HepG2 (cell line): ENCODE results near the gene TXNDC11. TPM values are rescaled to one million over a fixed set of nuclear protein-coding genes. Genes with fewer than 3 reads are reported as not detected.
A peak's percentile ranks its signal among the peaks of the same experiment; 100 is the strongest.

ENCODE experiments used
- ARID4A ChIP-seq: sonication (generic); formaldehyde crosslinking; IDR thresholded peaks from 2 replicates; pipeline ENCODE4 v1.5.0; 2020; ENCODE audit warnings: mild to moderate bottlenecking, missing genetic modification reagents, borderline replicate concordance
- BATF2 ChIP-seq: sonication (generic); formaldehyde crosslinking; IDR thresholded peaks from 2 replicates; pipeline ENCODE4 v1.8.0; 2022; ENCODE audit warnings: mild to moderate bottlenecking, missing genetic modification reagents, moderate library complexity
- CEBPG ChIP-seq: IDR thresholded peaks from 2 replicates; pipeline ENCODE4 v1.6.1; 2016
- ETS1 ChIP-seq: sonication (generic); formaldehyde crosslinking; IDR thresholded peaks from 2 replicates; pipeline ENCODE4 v1.4.0; 2020; ENCODE audit warnings: missing genetic modification reagents
- FOSL1 ChIP-seq: sonication (generic); formaldehyde crosslinking; IDR thresholded peaks from 2 replicates; pipeline ENCODE4 v1.9.0; 2021; ENCODE audit warnings: missing genetic modification reagents, borderline replicate concordance
- GTF2F1 ChIP-seq: fragments of 150-350 bp; IDR thresholded peaks from 2 replicates; pipeline ENCODE4 v1.6.1; 2014; ENCODE audit warnings: low read length
- NR1H2 ChIP-seq: sonication (generic); formaldehyde crosslinking; IDR thresholded peaks from 2 replicates; pipeline ENCODE4 v1.8.1; 2022; ENCODE audit warnings: low read depth, missing genetic modification reagents, borderline replicate concordance
- PCBP1 ChIP-seq: fragments of 200-400 bp; formaldehyde crosslinking; IDR thresholded peaks from 2 replicates; pipeline ENCODE4 v1.6.1; 2017; ENCODE audit warnings: mild to moderate bottlenecking, low read depth, low read length, borderline replicate concordance
- SCMH1 ChIP-seq: sonication (generic); formaldehyde crosslinking; IDR thresholded peaks from 2 replicates; pipeline ENCODE4 v1.9.0; 2021; ENCODE audit warnings: missing genetic modification reagents, mild to moderate bottlenecking, borderline replicate concordance
- THAP8 ChIP-seq: sonication (generic); formaldehyde crosslinking; IDR thresholded peaks from 2 replicates; pipeline ENCODE4 v1.5.1; 2020; ENCODE audit warnings: missing genetic modification reagents, mild to moderate bottlenecking, borderline replicate concordance
- YEATS4 ChIP-seq: sonication (generic); formaldehyde crosslinking; IDR thresholded peaks from 2 replicates; pipeline ENCODE4 v1.4.0; 2020; ENCODE audit warnings: missing genetic modification reagents, borderline replicate concordance
- ZBTB43 ChIP-seq: sonication (generic); formaldehyde crosslinking; conservative IDR thresholded peaks from 2 replicates; pipeline ENCODE4 v1.4.0; 2020; ENCODE audit warnings: missing genetic modification reagents
- ZNF275 ChIP-seq: sonication (generic); formaldehyde crosslinking; IDR thresholded peaks from 2 replicates; pipeline ENCODE4 v1.8.0; 2022; ENCODE audit warnings: missing genetic modification reagents, mild to moderate bottlenecking, inconsistent platforms, borderline replicate concordance
- ZNF335 ChIP-seq: sonication (generic); formaldehyde crosslinking; IDR thresholded peaks from 2 replicates; pipeline ENCODE4 v1.4.0; 2020; ENCODE audit warnings: missing genetic modification reagents
- ZNF879 ChIP-seq: sonication (generic); formaldehyde crosslinking; IDR thresholded peaks from 2 replicates; pipeline ENCODE4 v1.8.1; 2023; ENCODE audit warnings: missing genetic modification reagents
- polyA plus RNA-seq, 8 experiments: library from polyadenylated mRNA; depleted of rRNA in 3 of 8; stranded (reverse) in 7 of 8; unstranded in 1 of 8; fragments of >200 nt; fragmentation: Illumina TruSeq in 4 of 8; extraction: Trizol in 4 of 8; gene quantifications; 2 replicates each; pipeline versions ENCODE4 v1.2.1 to v1.2.3, GENCODE V29; 2011 to 2016; ENCODE audit warnings: low read depth in 4 of 8, missing spikeins in 1 of 8, mixed read lengths in 1 of 8; ENCODE audit not compliant: insufficient read depth in 1 of 8
- total RNA-seq, 5 experiments: library from RNA; depleted of rRNA; stranded (reverse); fragments of >200 nt; fragmentation: Illumina TruSeq; extraction: Trizol; gene quantifications; 2 replicates each; pipeline ENCODE4 v1.2.3, GENCODE V29; 2016; ENCODE audit warnings: low read depth in 1 of 5

TXNDC11 gene
- total and polyA plus RNA-seq, 2 of the 13 experiments (the other 11 are each of a cell fraction or from before 2014, with no cell fraction given): 74.9 to 123 TPM

GRCh38 chr16:11639925-11640899 lies 102.4 kb downstream of the TXNDC11 start (continued):
- peak; percentile 37; the same call in 1 of the 2 replicates for TF ChIP-seq ARID4A (CRISPR knock-in tag)
- TF ChIP-seq GTF2F1: no peak
- TF ChIP-seq ETS1 (CRISPR knock-in tag): no peak
- no peak for TF ChIP-seq THAP8 (CRISPR knock-in tag)
- peak; percentile 94 for TF ChIP-seq CEBPG (CRISPR knock-in tag)
- TF ChIP-seq NR1H2 (CRISPR knock-in tag): peak; percentile 49; the same call in 1 of the 2 replicates
- TF ChIP-seq ZNF879 (CRISPR knock-in tag): no peak
- TF ChIP-seq FOSL1: no peak; the same call in 1 of the 2 replicates
- TF ChIP-seq ZNF335 (CRISPR knock-in tag): peak; percentile 77
- TF ChIP-seq ZNF275 (CRISPR knock-in tag): 0 out of 2 replicates have a peak, but pooled peaks have one; percentile 48
- peak; percentile 53; the same call in 1 of the 2 replicates for TF ChIP-seq BATF2
- no peak for TF ChIP-seq PCBP1
- no peak for TF ChIP-seq ZBTB43 (CRISPR knock-in tag)
- no peak for TF ChIP-seq SCMH1 (CRISPR knock-in tag)
- TF ChIP-seq YEATS4 (CRISPR knock-in tag): 0 out of 2 replicates have a peak, but pooled peaks have one; percentile 56
